Adrenal gland (tissue), 12 donors: Measurements from ENCODE around the gene MCM5. TPM values are rescaled to one million over a fixed set of nuclear protein-coding genes. Genes with fewer than 3 reads are reported as not detected.

ENCODE experiments used
- DNase-seq, 7 donors: peaks; one replicate each; pipeline ENCODE4 v3.0.0-alpha.2; 2019 to 2020
- H3K27ac ChIP-seq, 5 donors: fragments of 200-600 bp; sonication (generic) in 4 of 5; 1 replicate in 3 of 5; 2 replicates in 2 of 5; pipeline versions ENCODE4 v1.5.1 to v1.8.0; 2016 to 2020; ENCODE audit warnings: mild to moderate bottlenecking in 1 of 5
- H3K27me3 ChIP-seq: fragments of 200-600 bp; 2 replicates; pipeline ENCODE4 v1.8.0; 2021
- H3K36me3 ChIP-seq, 2 donors: fragments of 200-600 bp; replicated peaks in 1 of 2; 1 replicate in 1 of 2; 2 replicates in 1 of 2; pipeline versions ENCODE4 v1.5.1 to v1.8.0; 2018 to 2022
- H3K4me1 ChIP-seq, 2 donors: fragments of 200-600 bp; replicated peaks in 1 of 2; 1 replicate in 1 of 2; 2 replicates in 1 of 2; pipeline versions ENCODE4 v1.5.1 to v1.8.0; 2018 to 2021
- H3K4me3 ChIP-seq, 4 donors: fragments of 200-600 bp; sonication (generic) in 3 of 4; one replicate each; pipeline ENCODE4 v1.5.1; 2016 to 2018
- H3K9me3 ChIP-seq, 3 donors: fragments of 200-600 bp; sonication (generic) in 1 of 3; replicated peaks in 1 of 3; 1 replicate in 2 of 3; 2 replicates in 1 of 3; pipeline versions ENCODE4 v1.5.1 to v1.8.0; 2016 to 2021
- CTCF ChIP-seq, 6 experiments: fragments of 450-650 bp in 4 of 6; fragments of 200-600 bp in 2 of 6; sonication (generic) in 1 of 6; IDR thresholded peaks; 1 replicate in 5 of 6; 2 replicates in 1 of 6; pipeline versions ENCODE4 v1.5.1 to v1.8.0; 2016 to 2021; ENCODE audit warnings: antibody characterized with exemption in 6 of 6, mild to moderate bottlenecking in 2 of 6, moderate library complexity in 1 of 6
- POLR2A ChIP-seq, 2 donors: fragments of 450-650 bp; IDR thresholded peaks; one replicate each; pipeline ENCODE4 v1.6.1; 2017; ENCODE audit warnings: antibody characterized with exemption in 2 of 2, mild to moderate bottlenecking in 2 of 2, moderate library complexity in 1 of 2
- WGBS, 4 donors: extraction: QIAGEN DNeasy Blood & Tissue Kit in 2 of 4; methylation state at CpG; one replicate each; pipeline versions ENCODE4 v1.1.5 to v1.1.7; 2013 to 2017; 5-methylcytosine and 5-hydroxymethylcytosine counted together
- intact Hi-C, 2 donors: fragments of 100-400 bp; cut with DNase I; formaldehyde crosslinking; loops; one replicate each; pipeline versions ENCODE4 v1.14.1 to v1.15.0; 2022 to 2023
- polyA plus RNA-seq, 3 donors: library from polyadenylated mRNA; stranded (reverse); fragments of 200-250 nt in 2 of 3; fragments of 350-450 nt in 1 of 3; fragmentation: Illumina TruSeq in 1 of 3; extraction: RNeasy Lipid Tissue Mini Kit (QIAGEN cat#74804) in 1 of 3; gene quantifications; one replicate each; pipeline ENCODE4 v1.2.3, GENCODE V29; 2013 to 2014
- total RNA-seq, 9 donors: library from RNA; depleted of rRNA in 4 of 9; stranded (reverse); fragments of >200 nt in 4 of 9; fragments of 120-200 nt in 1 of 9; fragmentation: NEBNext Ultra II Directional in 1 of 9; extraction: Animal tissue kit (Norgen Biotek cat#: 25700) in 1 of 9; gene quantifications; one replicate each; pipeline versions ENCODE4 v1.1.0 to v1.2.4, GENCODE V29; 2013 to 2023
- donor health status: healthy with polysubstance abuse.
- donor health status: Bipolar disorder and iron deficiency.
- donor health status: DM: yes; HTN: yes; CAD: no.
- donor health status: DM: no; HTN: no; CAD: no.
- donor health status: DM: no; HTN: no; CAD: no.
- donor health status: DM: yes; HTN: yes; CAD: no.

The MCM5 gene
- total and polyA plus RNA-seq, 12 donors: 3.9 to 20.7 (median 14.6) TPM

GRCh38 chr22:35409783-35410662 lies 10.1 kb downstream of the MCM5 start:
- Histone ChIP-seq H3K4me3 (no peak overlapping the region), H3K9me3 (no peaks in the 10 kb centered on the region), H3K4me1 (no peaks in the 10 kb centered on the region), H3K27me3 (no peaks in the 10 kb centered on the region), H3K36me3 (peaks cover 0 to 40% of the 10 kb centered on the region in 2 donors), H3K27ac (peak overlapping the region in 4 of 5 donors; percentile 9 to 74 (median 39))
- 77 to 89% (median 79%) methylated on average over 10 to 16 of the region's 16 CpGs for WGBS, 4 donors
- intact Hi-C loops: no loop called here
- no peak for TF ChIP-seq CTCF (IDR thresholded peaks at IDR 0.05)
- TF ChIP-seq POLR2A (IDR thresholded peaks at IDR 0.05): no peak
- peak in 4 of 7 donors; percentile 36 to 51 (median 43) for DNase-seq

GRCh38 chr22:35410663-35411034 lies 10.7 kb downstream of the MCM5 start:
- no peaks in the 10 kb centered on the region for H3K4me1 ChIP-seq
- DNase-seq: no peak
- TF ChIP-seq POLR2A (IDR thresholded peaks at IDR 0.05) (no peak), CTCF (IDR thresholded peaks at IDR 0.05) (no peak)
- no peaks in the 10 kb centered on the region for H3K9me3 ChIP-seq
- peaks cover 0 to 40% of the 10 kb centered on the region in 2 donors for H3K36me3 ChIP-seq
- H3K4me3 ChIP-seq: no peak overlapping the region
- 86 to 94% (median 87%) methylated on average over 5 to 6 of the region's 6 CpGs for WGBS, 4 donors
- H3K27ac ChIP-seq: peak overlapping the region in 3 of 5 donors; percentile 9 to 74 (median 49)
- no peaks in the 10 kb centered on the region for H3K27me3 ChIP-seq
- intact Hi-C loops: no loop called here

- Histone ChIP-seq H3K27me3 (no peaks in the 10 kb centered on the region), H3K9me3 (no peaks in the 10 kb centered on the region), H3K27ac (peak overlapping the region in 2 of 5 donors; percentile 49 to 74), H3K4me3 (no peak overlapping the region), H3K36me3 (peaks cover 0 to 40% of the 10 kb centered on the region in 2 donors), H3K4me1 (no peaks in the 10 kb centered on the region)
- WGBS, 4 donors: 79 to 84% (median 81%) methylated on average over 7 of the region's 7 CpGs
- TF ChIP-seq CTCF (IDR thresholded peaks at IDR 0.05) (peak in 3 of 6 experiments; percentile 28 to 33 (median 30)), POLR2A (IDR thresholded peaks at IDR 0.05) (no peak)
- no peak for DNase-seq
- intact Hi-C loops: no loop called here
These were observed 11.2 kb downstream of the MCM5 start for GRCh38 chr22:35411102-35411501.

- WGBS, 4 donors: 95 to 100% (median 96%) methylated on average over 2 to 4 of the region's 4 CpGs
These were observed 13.7 kb downstream of the MCM5 start for GRCh38 chr22:35413624-35414023.

More at GRCh38 chr22:35413624-35414023, 13.7 kb downstream of the MCM5 start:
- H3K9me3 ChIP-seq: no peaks in the 10 kb centered on the region
- DNase-seq: no peak
- TF ChIP-seq POLR2A (IDR thresholded peaks at IDR 0.05) (no peak), CTCF (IDR thresholded peaks at IDR 0.05) (no peak)
- peaks cover 0 to 25% of the 10 kb centered on the region in 2 donors for H3K36me3 ChIP-seq
- H3K27ac ChIP-seq: no peak overlapping the region
- H3K4me3 ChIP-seq: no peak overlapping the region
- H3K27me3 ChIP-seq: no peaks in the 10 kb centered on the region
- intact Hi-C loops: no loop called here
- no peaks in the 10 kb centered on the region for H3K4me1 ChIP-seq
